ENCODE results near the gene KCNJ8.

The KCNJ8 gene

DNA sequence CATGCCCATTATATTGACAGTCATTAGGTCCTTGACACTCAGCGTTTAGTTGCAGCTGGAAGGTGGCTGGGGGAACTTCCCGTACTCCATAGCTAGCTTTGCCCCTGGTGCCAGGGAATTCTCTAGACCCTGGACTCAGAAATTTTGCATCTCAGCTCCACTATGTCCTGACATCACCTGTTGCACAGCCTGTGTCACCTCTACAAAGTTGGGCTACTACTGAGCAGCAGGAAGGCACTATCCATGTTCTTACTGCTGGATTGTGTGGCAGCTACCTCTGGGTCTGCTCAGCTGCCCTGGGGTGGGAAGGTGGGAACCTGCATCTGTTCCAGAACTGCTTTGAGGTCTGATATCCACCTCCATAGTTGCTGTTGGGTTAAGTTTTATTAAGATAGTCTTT is 11.0 kb downstream of the KCNJ8 start:
- H3F3A ChIP-seq (ENCODE audit: insufficient read depth, low read length), result no peaks in the 10 kb centered on the region
- no peak overlapping the region for H3K4me2 ChIP-seq (ENCODE audit: low read length)
- no peaks in the 10 kb centered on the region for H4K20me1 ChIP-seq (ENCODE audit: insufficient read depth, low read length)
- no peaks in the 10 kb centered on the region for H3K36me3 ChIP-seq (ENCODE audit: insufficient read depth, low read length)
- no peak overlapping the region for H3K9ac ChIP-seq (ENCODE audit: low read length)
- H3K9me3 ChIP-seq (ENCODE audit: low read length), result no peaks in the 10 kb centered on the region
- TF ChIP-seq EZH2 (IDR thresholded peaks at IDR 0.05; ENCODE audit: borderline replicate concordance, low read length), result no peak
- TF ChIP-seq, protein P1, sequence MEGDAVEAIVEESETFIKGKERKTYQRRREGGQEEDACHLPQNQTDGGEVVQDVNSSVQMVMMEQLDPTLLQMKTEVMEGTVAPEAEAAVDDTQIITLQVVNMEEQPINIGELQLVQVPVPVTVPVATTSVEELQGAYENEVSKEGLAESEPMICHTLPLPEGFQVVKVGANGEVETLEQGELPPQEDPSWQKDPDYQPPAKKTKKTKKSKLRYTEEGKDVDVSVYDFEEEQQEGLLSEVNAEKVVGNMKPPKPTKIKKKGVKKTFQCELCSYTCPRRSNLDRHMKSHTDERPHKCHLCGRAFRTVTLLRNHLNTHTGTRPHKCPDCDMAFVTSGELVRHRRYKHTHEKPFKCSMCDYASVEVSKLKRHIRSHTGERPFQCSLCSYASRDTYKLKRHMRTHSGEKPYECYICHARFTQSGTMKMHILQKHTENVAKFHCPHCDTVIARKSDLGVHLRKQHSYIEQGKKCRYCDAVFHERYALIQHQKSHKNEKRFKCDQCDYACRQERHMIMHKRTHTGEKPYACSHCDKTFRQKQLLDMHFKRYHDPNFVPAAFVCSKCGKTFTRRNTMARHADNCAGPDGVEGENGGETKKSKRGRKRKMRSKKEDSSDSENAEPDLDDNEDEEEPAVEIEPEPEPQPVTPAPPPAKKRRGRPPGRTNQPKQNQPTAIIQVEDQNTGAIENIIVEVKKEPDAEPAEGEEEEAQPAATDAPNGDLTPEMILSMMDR (IDR thresholded peaks at IDR 0.05; ENCODE audit: low read length), result no peak
- no peaks in the 10 kb centered on the region for H3K27me3 ChIP-seq (ENCODE audit: insufficient read depth, low read length)
- no peaks in the 10 kb centered on the region for H3K9me2 ChIP-seq (ENCODE audit: low read depth, low read length)
- H2AFZ ChIP-seq (ENCODE audit: low read length), result no peak overlapping the region
- H3K79me2 ChIP-seq (ENCODE audit: insufficient read depth, low read length), result no peaks in the 10 kb centered on the region
- H3K27ac ChIP-seq (ENCODE audit: low read depth, low read length, poor library complexity, severe bottlenecking), result no peak overlapping the region
- H3K4me1 ChIP-seq (ENCODE audit: insufficient read depth, low read length, severe bottlenecking), result no peaks in the 10 kb centered on the region
- H3K4me3 ChIP-seq (ENCODE audit: low read depth, low read length, poor library complexity, severe bottlenecking), result no peak overlapping the region

DNA sequence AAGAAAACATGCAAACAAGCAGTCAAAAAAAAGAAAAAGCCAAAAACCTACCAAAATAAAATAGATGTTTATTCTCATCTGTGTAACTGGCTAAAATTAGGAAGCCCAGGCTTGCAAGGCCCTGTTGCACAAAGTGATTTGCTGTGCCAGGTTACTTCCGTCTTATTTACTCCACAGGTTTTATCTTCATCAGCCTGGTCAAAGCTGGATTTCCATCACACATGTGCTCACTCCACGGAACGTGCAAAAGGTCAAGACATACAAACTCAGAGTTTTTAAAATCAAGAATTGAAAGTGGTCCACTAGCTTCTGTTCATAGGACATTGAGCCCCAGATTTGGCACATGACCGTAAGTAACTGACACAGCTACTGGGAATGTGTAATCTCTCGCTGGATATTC is 14.8 kb downstream of the KCNJ8 start:
- H3K4me1 ChIP-seq (ENCODE audit: insufficient read depth, low read length, severe bottlenecking), result no peaks in the 10 kb centered on the region
- H3K27me3 ChIP-seq (ENCODE audit: insufficient read depth, low read length), result no peaks in the 10 kb centered on the region

DNA sequence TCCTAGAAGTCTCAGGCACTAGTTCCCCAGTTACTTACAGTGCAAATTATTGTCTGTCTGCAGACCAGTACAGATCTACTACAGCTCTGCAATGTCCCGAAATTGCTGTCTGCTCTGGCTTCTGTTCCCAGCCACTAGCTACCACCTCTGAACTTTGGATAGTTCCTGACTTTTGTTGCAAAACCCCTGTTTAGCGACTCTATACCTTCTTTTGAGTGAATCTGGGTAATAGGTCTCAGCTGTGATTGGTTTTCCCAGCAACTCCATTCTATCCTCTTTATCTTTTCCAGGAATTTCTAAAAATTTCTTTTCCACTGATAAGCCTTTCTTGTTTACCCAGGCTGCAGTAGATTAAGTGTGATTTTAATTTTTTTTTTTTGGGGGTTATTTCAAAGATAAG is 16.8 kb downstream of the KCNJ8 start:
- Histone ChIP-seq H3F3A (ENCODE audit: insufficient read depth, low read length) (no peaks in the 10 kb centered on the region), H3K4me2 (ENCODE audit: low read length) (no peak overlapping the region), H2AFZ (ENCODE audit: low read length) (no peak overlapping the region), H3K4me3 (ENCODE audit: low read depth, low read length, poor library complexity, severe bottlenecking) (no peak overlapping the region), H3K79me2 (ENCODE audit: insufficient read depth, low read length) (no peaks in the 10 kb centered on the region), H4K20me1 (ENCODE audit: insufficient read depth, low read length) (no peaks in the 10 kb centered on the region), H3K36me3 (ENCODE audit: insufficient read depth, low read length) (no peaks in the 10 kb centered on the region), H3K9ac (ENCODE audit: low read length) (no peak overlapping the region), H3K9me2 (ENCODE audit: low read depth, low read length) (no peaks in the 10 kb centered on the region), H3K27ac (ENCODE audit: low read depth, low read length, poor library complexity, severe bottlenecking) (no peak overlapping the region), H3K9me3 (ENCODE audit: low read length) (no peaks in the 10 kb centered on the region), H3K4me1 (ENCODE audit: insufficient read depth, low read length, severe bottlenecking) (no peaks in the 10 kb centered on the region), H3K27me3 (ENCODE audit: insufficient read depth, low read length) (no peaks in the 10 kb centered on the region)
- TF ChIP-seq, protein P1 (IDR thresholded peaks at IDR 0.05; ENCODE audit: low read length), result no peak
- TF ChIP-seq EZH2 (IDR thresholded peaks at IDR 0.05; ENCODE audit: borderline replicate concordance, low read length), result no peak

More for the DNA sequence above, 14.8 kb downstream of the KCNJ8 start:
- no peak overlapping the region for H3K9ac ChIP-seq (ENCODE audit: low read length)
- no peaks in the 10 kb centered on the region for H3K79me2 ChIP-seq (ENCODE audit: insufficient read depth, low read length)
- H3K9me2 ChIP-seq (ENCODE audit: low read depth, low read length), result no peaks in the 10 kb centered on the region
- no peaks in the 10 kb centered on the region for H3F3A ChIP-seq (ENCODE audit: insufficient read depth, low read length)
- TF ChIP-seq EZH2 (IDR thresholded peaks at IDR 0.05; ENCODE audit: borderline replicate concordance, low read length), result no peak
- TF ChIP-seq, protein P1 (IDR thresholded peaks at IDR 0.05; ENCODE audit: low read length), result no peak
- no peaks in the 10 kb centered on the region for H4K20me1 ChIP-seq (ENCODE audit: insufficient read depth, low read length)
- no peak overlapping the region for H3K27ac ChIP-seq (ENCODE audit: low read depth, low read length, poor library complexity, severe bottlenecking)
- H2AFZ ChIP-seq (ENCODE audit: low read length), result no peak overlapping the region
- H3K4me3 ChIP-seq (ENCODE audit: low read depth, low read length, poor library complexity, severe bottlenecking), result no peak overlapping the region
- no peaks in the 10 kb centered on the region for H3K36me3 ChIP-seq (ENCODE audit: insufficient read depth, low read length)
- no peak overlapping the region for H3K4me2 ChIP-seq (ENCODE audit: low read length)
- no peaks in the 10 kb centered on the region for H3K9me3 ChIP-seq (ENCODE audit: low read length)

Data from OCI-LY1 (cell line).